COR-L47 (cell line): ENCODE data around the gene XPNPEP3.
"Not testable (repeated sequence)": the region's sequence is repeated elsewhere in the genome, so short reads cannot be mapped to it uniquely, and the experiment has no call there.

Source experiments
- DNase-seq: peaks from one replicate; lab custom pipeline; 2025; lab: John Stamatoyannopoulos, UW

The XPNPEP3 gene

GRCh38 chr22:40857309-40857855, 434 bp downstream of the XPNPEP3 start:
- no peak for DNase-seq

- no peak for DNase-seq
Observed at GRCh38 chr22:40862013-40862412, 5.1 kb downstream of the XPNPEP3 start, which contains the start of gene DNAJB7. Gene DNAJB7, minus strand, starts transcription at chr22:40862113. Its CDS starts 119 bp downstream, at chr22:40861994.

- DNase-seq, result no peak
Observed at GRCh38 chr22:40862537-40862936, 5.6 kb downstream of the XPNPEP3 start.

- no peak for DNase-seq
Observed at GRCh38 chr22:40867109-40867508, 10.2 kb downstream of the XPNPEP3 start.

GRCh38 chr22:40868379-40868778, 11.4 kb downstream of the XPNPEP3 start:
- DNase-seq, result not testable (repeated sequence)

- DNase-seq, result no peak
Observed at GRCh38 chr22:40874016-40874415, 17.1 kb downstream of the XPNPEP3 start.

- DNase-seq, result no peak
Observed at GRCh38 chr22:40875111-40875510, 18.2 kb downstream of the XPNPEP3 start.

GRCh38 chr22:40876907-40877306, 20.0 kb downstream of the XPNPEP3 start:
- DNase-seq, result no peak

- no peak for DNase-seq
Observed at GRCh38 chr22:40877488-40877887, 20.5 kb downstream of the XPNPEP3 start.

GRCh38 chr22:40878922-40879321, 22.0 kb downstream of the XPNPEP3 start:
- no peak for DNase-seq

- DNase-seq, result no peak
Observed at GRCh38 chr22:40889116-40889515, 32.2 kb downstream of the XPNPEP3 start.

GRCh38 chr22:40890881-40891280, 33.9 kb downstream of the XPNPEP3 start:
- no peak for DNase-seq

GRCh38 chr22:40894417-40894816, 37.5 kb downstream of the XPNPEP3 start:
- DNase-seq, result no peak

GRCh38 chr22:40898850-40899357, 42.0 kb downstream of the XPNPEP3 start:
- peak; percentile 29 for DNase-seq

- DNase-seq, result no peak
Observed at GRCh38 chr22:40904101-40904500, 47.2 kb downstream of the XPNPEP3 start.

GRCh38 chr22:40908895-40909294, 51.9 kb downstream of the XPNPEP3 start:
- DNase-seq, result no peak

- no peak for DNase-seq
Observed at GRCh38 chr22:40911772-40912171, 54.8 kb downstream of the XPNPEP3 start.

- DNase-seq, result not testable (repeated sequence)
Observed at GRCh38 chr22:40912987-40913386, 56.0 kb downstream of the XPNPEP3 start.

- DNase-seq, result no peak
Observed at GRCh38 chr22:40919446-40919845, 62.5 kb downstream of the XPNPEP3 start.

- no peak for DNase-seq
Observed at GRCh38 chr22:40920526-40920925, 63.6 kb downstream of the XPNPEP3 start.

- peak; percentile 55 for DNase-seq
Observed at GRCh38 chr22:40922484-40923303, 65.7 kb downstream of the XPNPEP3 start.

- DNase-seq, result no peak
Observed at GRCh38 chr22:40928657-40929056, 71.7 kb downstream of the XPNPEP3 start.

- no peak for DNase-seq
Observed at GRCh38 chr22:40932396-40932795, 75.4 kb downstream of the XPNPEP3 start.
